NCI-H128 (cell line): ENCODE measurements around the gene CRABP2.
A peak's percentile ranks its signal among the peaks of the same experiment; 100 is the strongest.

Experiments
- DNase-seq: peaks from one replicate; lab custom pipeline; 2025; ENCODE audit not compliant: unreplicated experiment; lab: John Stamatoyannopoulos, UW

CRABP2 gene

DNA sequence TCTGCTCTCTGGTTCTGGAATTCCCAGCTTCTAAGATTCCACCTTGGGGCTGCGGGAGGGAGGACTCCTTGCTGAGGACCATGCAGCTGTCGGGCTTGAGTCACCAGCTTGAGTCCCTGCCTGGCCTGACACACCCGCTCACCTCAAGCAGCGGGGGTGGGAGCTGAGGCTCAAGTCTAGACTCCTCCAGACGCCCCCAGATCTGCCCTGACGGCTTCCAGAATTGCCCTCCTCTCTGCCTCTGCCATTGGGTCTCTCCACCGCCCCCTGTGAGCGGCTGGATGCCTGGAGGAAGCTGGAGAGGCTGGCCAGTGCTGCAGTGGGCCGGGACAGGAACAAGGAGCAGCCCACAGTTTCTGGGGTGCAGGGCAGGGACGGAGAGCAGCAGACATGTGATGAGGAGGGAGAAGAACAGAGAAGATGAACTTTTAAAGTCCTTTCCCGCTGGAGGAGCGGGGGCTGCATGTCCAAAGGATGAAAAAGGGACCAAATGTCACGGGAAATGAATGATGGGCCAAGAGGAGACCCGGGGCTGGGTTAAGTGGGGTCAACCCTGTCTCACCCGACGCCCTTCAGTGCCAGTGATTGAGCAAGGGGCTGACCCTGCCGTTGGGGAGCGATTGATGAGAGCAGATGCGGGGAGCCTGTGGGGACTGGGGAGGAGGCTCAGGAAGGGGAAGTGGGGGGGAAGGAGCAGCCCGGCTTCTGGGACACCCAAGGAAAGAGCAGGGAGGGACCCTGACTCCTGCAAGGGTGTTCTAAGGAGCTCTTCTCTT, 13.5 kb downstream of the CRABP2 start:
- DNase-seq: no peak

DNA sequence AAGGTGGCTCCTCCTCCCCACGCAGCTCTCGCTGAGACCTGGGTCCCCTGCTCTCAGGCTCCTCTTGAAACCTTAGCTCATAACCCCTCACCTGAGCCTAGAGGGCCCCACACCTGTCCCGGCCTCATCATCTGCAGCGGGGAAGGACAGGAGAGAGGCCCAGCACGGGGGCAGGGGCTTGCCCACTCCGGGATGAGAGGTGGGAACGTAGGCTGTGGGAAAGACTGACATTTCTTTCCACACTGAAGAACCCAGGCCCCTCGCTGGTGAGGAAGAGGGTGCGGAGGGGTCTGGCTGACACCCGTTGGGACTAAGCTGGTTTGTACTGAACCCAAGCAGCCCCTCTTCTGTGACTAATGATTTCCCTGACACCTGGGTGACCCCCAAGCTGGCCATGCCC, 14.2 kb downstream of the CRABP2 start:
- no peak for DNase-seq

DNA sequence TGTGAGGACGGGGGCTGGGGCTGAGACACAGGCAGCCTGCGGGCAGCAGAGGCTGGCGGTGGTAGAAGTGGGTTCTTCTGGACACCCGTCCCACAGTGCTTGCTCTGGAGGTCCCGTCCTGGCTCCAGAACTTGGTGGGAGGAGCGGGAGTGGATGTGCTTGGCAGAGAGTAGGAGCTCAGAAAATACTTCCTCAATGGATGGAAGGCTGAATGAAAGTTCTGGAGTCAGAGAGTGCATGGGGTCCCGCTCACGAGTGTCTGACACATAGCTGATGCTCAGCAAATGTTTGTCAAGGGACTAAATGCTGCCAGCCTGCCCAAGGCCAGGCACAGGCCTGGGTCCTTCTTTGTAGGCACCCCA, 14.7 kb downstream of the CRABP2 start:
- no peak for DNase-seq

- DNase-seq: no peak
Observed at GRCh38 chr1:156689953-156690674, 15.3 kb downstream of the CRABP2 start.

GRCh38 chr1:156689035-156689952, 16.1 kb downstream of the CRABP2 start:
- DNase-seq: peak; percentile 69

DNA sequence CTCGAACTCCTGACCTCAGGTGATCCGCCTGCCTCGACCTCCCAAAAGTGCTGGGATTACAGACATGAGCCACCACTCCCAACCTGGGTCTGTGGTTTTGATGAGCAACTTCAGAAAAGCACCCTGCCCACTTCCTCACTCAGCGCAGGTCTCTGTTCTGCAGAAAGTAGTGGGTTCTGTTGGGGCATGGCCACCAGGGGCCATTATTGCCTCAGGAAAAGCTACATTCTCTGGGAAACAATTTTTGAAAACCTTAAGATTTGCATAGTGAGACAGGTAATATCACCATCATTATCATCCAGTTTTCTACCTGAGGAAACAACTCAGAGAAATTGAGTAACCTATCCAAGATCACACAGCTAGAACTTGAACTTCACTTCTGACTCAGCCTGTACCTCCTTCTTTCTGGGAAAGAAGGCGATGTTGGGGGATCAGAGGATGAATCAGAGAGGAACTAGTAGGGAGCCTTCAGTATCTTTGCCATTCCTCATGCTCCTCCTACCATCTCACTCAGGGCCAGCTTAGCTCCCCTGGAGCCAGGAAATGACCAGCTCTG, 21.1 kb downstream of the CRABP2 start:
- no peak for DNase-seq

DNA sequence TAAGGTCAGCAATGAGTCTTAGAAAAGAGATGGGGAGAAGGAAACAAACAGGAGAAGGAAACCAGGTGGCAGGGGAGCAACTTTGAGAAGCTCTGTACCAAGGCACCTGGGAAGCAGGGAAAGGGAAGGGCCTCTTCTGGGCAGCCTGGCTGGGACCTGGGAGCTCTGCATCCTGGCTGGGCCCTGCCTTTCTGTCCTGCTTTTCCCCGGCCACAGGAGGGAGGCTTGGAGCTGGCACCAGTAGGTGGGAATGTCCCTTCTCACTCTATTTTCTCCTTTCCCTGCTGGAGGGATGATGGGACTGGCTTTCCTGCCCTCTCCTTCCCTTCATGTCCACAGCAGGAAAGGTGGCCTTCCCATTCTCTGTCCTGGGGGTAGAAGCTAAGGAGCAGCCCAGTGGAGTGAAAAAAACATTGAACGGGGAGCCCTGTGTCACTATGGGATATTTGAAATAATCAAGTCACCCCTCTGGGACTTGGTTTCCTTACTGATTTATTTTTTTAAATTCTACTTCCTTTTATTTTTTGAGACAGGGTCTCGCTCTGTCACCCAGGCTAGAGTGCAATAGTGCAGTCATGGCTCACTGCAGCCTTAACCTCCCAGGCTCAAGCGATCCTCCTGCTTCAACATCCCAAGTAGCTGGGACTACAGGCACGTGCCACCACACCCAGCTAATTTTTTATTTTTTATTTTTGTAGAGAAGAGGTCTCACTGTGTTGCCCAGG, 23.1 kb downstream of the CRABP2 start:
- DNase-seq: no peak

GRCh38 chr1:156681196-156681960, 24.0 kb downstream of the CRABP2 start:
- no peak for DNase-seq

DNA sequence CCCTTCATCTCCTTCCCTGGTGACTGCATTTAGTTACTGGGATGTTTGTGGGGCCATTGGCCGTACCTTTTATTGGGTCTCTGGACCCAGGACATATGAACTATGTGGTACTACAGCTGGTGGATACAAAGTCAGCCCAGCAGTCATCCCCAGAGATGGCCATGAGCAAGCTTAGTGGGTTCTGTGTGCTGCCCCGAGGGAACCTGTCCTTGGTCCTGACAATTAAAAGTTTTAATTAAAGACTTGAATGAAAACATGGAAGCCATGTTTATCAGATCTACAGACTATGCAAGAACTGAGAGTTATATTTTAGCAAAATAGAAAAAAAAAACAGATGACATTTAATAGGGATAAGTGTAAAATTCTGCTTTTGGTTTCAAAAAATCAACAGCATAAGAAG, 25.3 kb downstream of the CRABP2 start:
- no peak for DNase-seq

- DNase-seq: peak; percentile 21
Observed at GRCh38 chr1:156677616-156678596, 27.5 kb downstream of the CRABP2 start.

DNA sequence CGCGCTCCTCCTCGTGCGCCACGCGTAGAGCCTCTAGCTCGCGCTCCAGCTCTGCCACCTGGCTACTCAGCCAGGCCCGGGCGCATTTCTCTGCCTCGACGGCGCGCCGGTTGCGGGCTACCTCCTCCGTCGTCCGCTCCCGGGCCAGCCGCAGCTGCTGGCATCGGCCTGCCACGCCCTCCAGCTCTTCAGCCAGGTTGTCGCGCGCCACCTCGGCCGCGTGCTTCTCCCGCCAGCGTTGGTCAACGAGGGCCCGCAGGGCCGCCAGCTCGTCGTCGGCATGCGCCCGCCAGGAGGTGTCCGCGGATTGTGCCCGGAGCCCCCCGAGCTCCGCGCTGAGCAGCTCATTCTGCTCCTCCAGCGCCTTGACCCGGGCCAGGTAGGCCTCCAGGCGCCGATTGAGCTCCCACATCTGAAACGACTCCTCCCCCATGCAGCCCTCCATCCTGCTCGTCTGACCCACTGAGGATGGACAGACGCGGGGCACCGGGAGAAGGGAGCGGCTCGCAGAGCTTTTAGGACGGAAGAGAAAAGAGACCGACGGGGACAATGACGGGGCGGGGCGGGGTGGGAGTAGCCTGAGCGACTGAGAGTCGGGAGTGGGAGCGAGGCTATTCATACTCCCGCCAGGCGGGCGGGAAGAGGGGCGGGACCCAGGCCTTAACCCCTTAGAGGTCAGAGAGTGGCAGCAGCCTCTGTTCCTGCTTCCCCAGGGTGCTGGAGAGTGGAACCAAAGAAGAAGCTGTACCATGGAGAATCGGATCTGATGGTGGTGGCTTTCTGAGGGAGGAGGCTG, 28.4 kb downstream of the CRABP2 start, which contains the start of gene NES:
TSS of gene NES (minus strand) at position 588 of the 796 bp plus-strand sequence. CDS start at position 445, 143 bp downstream.
- DNase-seq: no peak

- no peak for DNase-seq
Observed at GRCh38 chr1:156676114-156676819, 29.1 kb downstream of the CRABP2 start.

DNA sequence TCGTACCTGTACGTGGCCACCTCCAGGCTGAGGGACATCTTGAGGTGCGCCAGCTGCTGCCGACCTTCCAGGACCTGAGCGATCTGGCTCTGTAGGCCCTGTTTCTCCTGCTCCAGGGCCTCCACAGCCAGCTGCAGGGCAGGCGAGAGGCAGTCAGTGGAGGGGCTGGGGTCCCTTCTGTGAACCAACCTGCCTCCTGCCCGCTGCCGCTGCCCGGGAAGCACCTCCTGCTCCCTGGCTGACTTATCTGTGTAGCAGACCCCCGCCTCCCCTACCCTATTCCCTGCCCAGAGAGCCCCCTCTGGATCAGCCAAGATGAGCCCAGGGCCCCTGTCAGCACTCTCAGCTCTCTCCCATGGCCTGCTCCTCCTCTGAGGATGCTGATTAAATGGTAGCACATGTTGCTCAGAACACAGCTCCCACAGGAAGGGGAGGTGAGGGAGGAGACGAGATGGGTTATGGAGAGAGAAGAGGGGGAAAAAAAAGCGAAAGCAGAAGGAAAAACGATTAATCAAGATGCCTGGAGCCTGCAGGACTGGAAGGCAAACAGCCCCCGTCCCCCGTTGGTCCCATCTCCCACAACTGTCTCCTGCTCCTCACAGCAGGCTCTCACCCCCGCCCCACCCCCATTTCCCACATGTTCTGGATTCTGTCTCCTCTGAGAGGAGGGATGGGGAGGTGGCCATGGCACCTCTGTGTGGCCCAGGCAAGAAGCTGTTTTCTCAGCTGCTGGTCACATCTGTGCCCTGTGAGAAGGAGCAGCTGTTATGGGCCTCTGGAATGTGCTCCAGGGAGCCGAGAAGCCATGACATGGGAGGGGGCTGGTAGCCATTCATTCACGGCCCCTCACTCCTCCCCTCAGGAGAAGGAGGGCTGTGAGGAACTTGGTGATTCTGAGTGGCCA, 29.9 kb downstream of the CRABP2 start:
- no peak for DNase-seq

DNA sequence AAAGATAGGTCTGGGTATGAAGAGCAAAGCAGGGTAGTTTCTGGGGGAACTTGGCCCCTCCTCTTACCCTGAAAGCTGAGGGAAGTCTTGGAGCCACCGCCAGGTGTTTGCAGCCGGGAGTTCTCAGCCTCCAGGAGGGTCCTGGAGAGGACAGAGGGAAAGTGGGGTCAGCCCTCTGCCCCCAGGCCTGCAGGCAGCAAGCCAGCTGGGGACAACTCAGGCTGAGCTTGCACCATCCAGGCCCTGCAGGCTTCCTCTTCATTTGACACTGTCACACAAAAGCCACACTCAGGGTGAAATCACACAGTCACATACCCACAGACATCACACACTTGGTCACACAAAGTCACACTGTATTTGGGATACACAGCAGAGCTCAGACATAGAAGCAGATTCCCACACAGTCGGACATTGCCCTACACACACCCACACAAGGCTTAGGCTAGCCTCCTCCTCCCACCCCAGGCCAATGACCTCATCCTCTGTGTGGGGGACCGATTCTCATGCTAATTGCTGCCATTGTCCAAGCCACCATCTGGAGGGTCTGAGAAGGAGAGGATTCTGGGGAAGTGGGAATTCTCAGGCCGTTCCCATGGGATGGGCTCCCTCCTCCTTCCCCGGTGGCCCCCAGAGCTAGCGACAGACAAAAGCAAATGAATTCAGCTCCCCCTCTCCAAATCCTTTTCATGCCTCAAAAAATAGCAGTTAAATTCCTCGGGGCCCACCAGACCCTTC, 31.8 kb downstream of the CRABP2 start:
- DNase-seq: no peak

DNA sequence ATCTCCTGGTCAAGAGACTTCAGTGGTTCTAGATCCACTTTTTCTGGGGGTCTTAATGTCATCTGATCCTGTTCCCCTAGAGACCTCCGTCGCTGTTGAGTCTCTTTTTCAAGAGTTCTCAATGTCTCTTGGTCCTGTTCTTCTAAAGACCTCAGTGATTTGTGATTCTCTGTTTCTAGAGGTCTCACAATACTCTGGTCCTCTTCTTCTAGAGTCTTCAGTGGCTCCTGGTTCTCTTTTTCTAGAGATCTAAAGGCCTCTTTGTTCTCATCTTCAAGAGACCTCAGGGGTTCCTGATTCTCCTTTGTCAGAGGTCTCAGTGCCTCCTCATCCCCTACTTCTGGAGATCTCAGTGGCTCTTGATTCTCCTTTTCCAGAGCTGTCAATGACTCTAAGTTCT, 33.6 kb downstream of the CRABP2 start:
- no peak for DNase-seq
